IgD-negative memory B cell (primary cell): ENCODE results near the gene TRUB2. TPM values are rescaled to one million over a fixed set of nuclear protein-coding genes. Genes with fewer than 3 reads are reported as not detected.
A peak's percentile ranks its signal among the peaks of the same experiment; 100 is the strongest.

ENCODE experiments used
- H3K27ac Mint-ChIP-seq, 3 donors: one replicate each; pipeline ENCODE4 v1.8.0; 2020 to 2022; ENCODE audit warnings: mild to moderate bottlenecking in 3 of 3, mixed read lengths in 3 of 3, moderate library complexity in 1 of 3
- H3K27me3 Mint-ChIP-seq: one replicate; pipeline ENCODE4 v1.8.0; 2021; ENCODE audit warnings: mixed read lengths
- H3K36me3 Mint-ChIP-seq: one replicate; pipeline ENCODE4 v1.8.0; 2020; ENCODE audit warnings: mild to moderate bottlenecking, mixed read lengths
- H3K4me1 Mint-ChIP-seq, 3 donors: one replicate each; pipeline ENCODE4 v1.8.0; 2020 to 2022; ENCODE audit warnings: mixed read lengths in 3 of 3, mild to moderate bottlenecking in 1 of 3
- H3K4me3 Mint-ChIP-seq, 4 donors: one replicate each; pipeline ENCODE4 v1.8.0; 2020 to 2022; ENCODE audit warnings: mild to moderate bottlenecking in 4 of 4, mixed read lengths in 4 of 4, moderate library complexity in 3 of 4
- H3K9me3 Mint-ChIP-seq, 3 donors: one replicate each; pipeline ENCODE4 v1.8.0; 2020 to 2021; ENCODE audit warnings: mixed read lengths in 3 of 3, mild to moderate bottlenecking in 1 of 3
- polyA plus RNA-seq: library from polyadenylated mRNA; unstranded; fragments of 300-500 nt; fragmentation: Illumina TruSeq; gene quantifications from one replicate; pipeline ENCODE4 v1.2.3, GENCODE V29; 2021

Gene TRUB2, protein sequence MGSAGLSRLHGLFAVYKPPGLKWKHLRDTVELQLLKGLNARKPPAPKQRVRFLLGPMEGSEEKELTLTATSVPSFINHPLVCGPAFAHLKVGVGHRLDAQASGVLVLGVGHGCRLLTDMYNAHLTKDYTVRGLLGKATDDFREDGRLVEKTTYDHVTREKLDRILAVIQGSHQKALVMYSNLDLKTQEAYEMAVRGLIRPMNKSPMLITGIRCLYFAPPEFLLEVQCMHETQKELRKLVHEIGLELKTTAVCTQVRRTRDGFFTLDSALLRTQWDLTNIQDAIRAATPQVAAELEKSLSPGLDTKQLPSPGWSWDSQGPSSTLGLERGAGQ
- 27.6 TPM for polyA plus RNA-seq

DNA sequence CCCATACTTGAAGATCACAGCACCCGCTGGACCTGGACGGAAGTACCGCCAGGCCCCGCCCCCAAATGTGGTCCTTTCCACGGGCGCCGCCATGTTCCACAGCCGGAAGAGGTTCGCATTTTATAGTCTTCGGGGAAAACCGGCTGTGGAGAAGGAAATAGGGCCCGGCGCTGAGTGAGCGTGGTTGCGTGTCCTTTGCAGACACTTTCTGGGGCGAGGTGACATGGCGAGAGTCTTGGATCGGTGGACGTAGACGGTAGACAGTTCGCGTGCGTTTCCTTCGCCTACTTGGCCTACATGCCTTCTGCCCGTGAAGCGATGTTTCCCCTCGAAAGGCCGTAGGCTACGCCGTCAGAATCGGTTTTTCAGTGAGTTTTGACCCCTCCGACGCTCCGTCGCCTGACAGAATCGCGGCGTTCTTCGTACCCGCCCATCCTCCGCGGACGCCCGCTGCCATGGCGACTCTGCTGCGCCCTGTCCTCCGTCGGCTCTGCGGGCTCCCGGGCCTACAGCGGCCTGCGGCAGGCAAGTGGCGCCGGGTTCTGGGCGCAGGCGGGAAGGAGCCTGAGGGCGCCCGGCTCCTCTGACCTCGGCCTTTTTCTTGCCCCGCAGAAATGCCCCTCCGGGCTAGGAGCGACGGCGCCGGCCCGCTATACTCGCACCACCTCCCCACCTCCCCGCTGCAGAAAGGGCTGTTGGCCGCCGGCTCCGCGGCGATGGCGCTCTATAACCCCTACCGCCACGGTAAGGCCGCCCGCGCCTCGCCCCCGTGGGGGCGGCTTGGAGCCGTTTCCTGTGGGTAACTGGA is at the start of gene TRUB2, which contains the start of gene COQ4:
Gene TRUB2, minus strand, starts transcription at position 44 of the 808 bp plus-strand sequence. Its CDS starts 39 bp downstream, at position 5.
Gene COQ4, plus strand, starts transcription at position 436 of the 808 bp plus-strand sequence. Its CDS starts 20 bp downstream, at position 456.
- peaks cover 7 to 20% (median 7%) of the 10 kb centered on the region in 3 donors for H3K4me1 Mint-ChIP-seq
- H3K9me3 Mint-ChIP-seq = no peaks in the 10 kb centered on the region
- peak within 1 kb of the TSS; percentile 94 to 100 (median 95) for H3K27ac Mint-ChIP-seq
- H3K4me3 Mint-ChIP-seq = peak within 1 kb of the TSS; percentile 95 to 99 (median 98)
- H3K36me3 Mint-ChIP-seq = peaks cover 6% of the 10 kb centered on the region
- no peaks in the 10 kb centered on the region for H3K27me3 Mint-ChIP-seq

DNA sequence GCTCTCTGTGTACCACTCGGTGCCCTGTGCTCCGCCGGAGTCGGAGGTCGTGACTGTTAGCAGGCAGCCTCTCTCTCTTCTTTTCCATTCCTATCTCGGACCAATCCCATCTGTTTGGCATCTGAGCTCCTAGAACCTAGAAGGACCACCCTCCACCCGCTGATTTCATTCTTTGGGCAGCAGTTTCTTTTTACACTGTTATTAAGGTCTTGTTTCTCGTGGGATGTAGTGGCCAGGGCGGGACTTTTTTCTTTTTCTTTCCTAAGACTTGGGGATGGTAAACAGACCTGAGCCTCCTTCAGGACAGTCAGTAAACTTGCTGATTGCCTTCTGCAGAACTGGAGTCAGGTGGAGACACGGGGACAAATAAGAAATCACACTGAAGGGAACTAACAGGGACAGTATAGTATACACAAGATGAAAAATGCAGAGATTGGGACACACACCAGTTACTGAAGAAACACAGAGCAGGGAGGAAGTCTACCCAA is 49.4 kb upstream of the TRUB2 start:
- peak overlapping the region; percentile 94 to 98 (median 96) for H3K4me3 Mint-ChIP-seq
- H3K9me3 Mint-ChIP-seq = no peaks in the 10 kb centered on the region
- no peaks in the 10 kb centered on the region for H3K36me3 Mint-ChIP-seq
- peaks cover 6% of the 10 kb centered on the region for H3K27me3 Mint-ChIP-seq
- peak overlapping the region; percentile 93 to 98 (median 94) for H3K27ac Mint-ChIP-seq
- H3K4me1 Mint-ChIP-seq = peaks cover 12 to 23% (median 20%) of the 10 kb centered on the region in 3 donors

DNA sequence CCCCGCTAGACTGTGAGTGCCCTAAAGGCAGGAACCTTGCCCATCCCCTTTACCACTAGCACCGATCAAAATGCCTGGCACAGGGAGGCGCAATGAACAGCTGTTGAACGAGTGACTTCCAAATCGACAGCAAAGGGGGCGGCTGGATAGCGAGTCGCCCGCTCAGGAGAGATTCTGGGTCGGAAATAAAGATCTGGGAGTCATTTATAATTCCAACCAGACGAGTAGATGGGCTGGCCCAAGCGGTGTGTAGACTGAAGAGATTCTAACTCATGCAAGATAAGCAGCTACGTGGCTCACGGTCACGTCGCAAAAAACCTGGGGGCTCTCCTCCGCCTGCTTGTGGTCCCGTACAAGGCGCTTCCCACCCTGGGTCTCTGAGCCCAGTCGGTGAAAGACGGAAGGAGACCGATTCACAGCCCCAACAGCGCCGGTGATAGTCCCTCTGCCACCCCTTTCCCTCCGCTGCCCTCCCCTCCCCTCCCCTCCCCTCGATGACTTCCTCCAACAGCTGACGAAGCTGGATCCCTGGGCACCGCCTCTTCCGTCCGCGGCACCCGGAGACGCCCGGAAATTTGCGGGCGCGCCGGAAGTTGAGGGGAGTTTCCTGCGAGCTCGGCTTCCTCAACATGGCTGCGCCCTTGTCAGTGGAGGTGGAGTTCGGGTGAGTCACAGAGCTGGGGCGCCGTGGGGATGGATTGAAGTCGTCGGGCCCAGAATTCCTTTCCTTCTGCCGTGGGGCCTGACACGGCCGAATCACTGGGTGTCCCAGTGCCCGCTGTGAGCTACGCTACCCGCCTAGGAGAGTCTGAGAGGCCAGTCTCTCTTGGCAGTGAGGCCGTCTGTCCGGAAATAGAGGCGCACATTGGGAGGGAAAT is 48.7 kb upstream of the TRUB2 start, which contains the start of gene URM1:
Gene URM1, plus strand, starts transcription at position 623 of the 878 bp plus-strand sequence. Its CDS starts 7 bp downstream, at position 630.
- Mint-ChIP-seq H3K4me1 (peaks cover 12 to 23% (median 20%) of the 10 kb centered on the region in 3 donors), H3K27me3 (peaks cover 6% of the 10 kb centered on the region), H3K27ac (peak within 1 kb of the TSS; percentile 94 to 98 (median 97)), H3K9me3 (no peaks in the 10 kb centered on the region), H3K36me3 (no peaks in the 10 kb centered on the region), H3K4me3 (peak within 1 kb of the TSS; percentile 94 to 98 (median 96))

DNA sequence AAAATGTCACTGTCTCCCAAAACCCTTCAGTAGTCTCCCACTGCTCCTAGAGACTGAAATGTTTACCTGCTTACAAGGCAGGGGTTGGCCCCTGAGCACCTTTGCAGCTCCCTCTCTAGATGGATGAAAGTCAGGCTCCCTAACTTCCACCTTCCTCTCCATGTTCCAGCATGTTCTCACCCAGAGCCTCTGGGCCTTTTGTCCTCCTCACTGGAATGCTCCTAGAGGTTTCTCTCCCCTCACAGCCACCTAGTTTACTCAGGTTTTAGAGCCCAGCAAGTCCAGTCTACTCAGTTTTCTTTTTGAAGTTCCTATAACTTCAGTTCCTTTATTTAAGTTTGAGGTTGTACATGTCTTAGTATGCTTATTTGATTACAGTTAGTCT is 48.1 kb upstream of the TRUB2 start:
- Mint-ChIP-seq H3K4me3 (peak overlapping the region; percentile 94 to 98 (median 96)), H3K27me3 (peaks cover 6% of the 10 kb centered on the region), H3K27ac (peak overlapping the region; percentile 94 to 98 (median 97)), H3K36me3 (no peaks in the 10 kb centered on the region), H3K4me1 (peaks cover 12 to 24% (median 20%) of the 10 kb centered on the region in 3 donors), H3K9me3 (no peaks in the 10 kb centered on the region)

DNA sequence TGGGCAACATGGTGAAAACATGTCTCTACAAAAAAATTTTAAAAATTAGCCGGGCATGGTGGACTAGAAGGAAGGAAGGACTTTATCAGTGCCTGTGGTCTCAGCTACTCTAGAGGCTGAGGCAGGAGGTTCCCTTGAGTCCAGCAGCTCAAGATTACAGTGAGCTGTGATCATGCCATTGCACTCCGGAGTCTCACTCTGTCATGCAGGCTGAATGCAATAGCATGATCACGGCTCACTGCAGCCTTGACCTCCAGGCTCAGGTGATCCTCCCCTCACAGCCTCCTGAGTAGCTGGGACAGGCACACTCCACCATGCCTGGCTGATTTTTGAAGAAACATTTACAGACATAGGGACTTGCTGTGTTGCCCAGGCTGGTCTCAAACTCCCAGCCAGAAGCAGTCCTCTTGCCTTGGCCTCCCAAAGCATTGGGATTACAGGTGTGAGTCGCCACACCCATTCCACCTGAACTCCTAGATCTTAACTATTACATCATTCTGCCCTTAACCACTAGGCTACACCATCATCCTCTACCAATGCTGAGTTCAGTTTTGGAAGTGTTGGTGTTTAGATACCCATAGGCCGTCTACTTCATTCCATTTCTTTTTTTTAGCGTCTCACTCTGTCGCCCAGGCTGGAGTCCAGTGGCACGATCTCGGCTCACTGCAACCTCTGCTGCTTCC is 46.9 kb upstream of the TRUB2 start:
- Mint-ChIP-seq H3K4me3 (peak overlapping the region in 2 of 4 donors; percentile 34 to 45), H3K27ac (peak overlapping the region in 1 of 3 donors; percentile 10), H3K27me3 (peaks cover 6% of the 10 kb centered on the region), H3K9me3 (no peaks in the 10 kb centered on the region), H3K36me3 (no peaks in the 10 kb centered on the region), H3K4me1 (peaks cover 12 to 23% (median 20%) of the 10 kb centered on the region in 3 donors)

DNA sequence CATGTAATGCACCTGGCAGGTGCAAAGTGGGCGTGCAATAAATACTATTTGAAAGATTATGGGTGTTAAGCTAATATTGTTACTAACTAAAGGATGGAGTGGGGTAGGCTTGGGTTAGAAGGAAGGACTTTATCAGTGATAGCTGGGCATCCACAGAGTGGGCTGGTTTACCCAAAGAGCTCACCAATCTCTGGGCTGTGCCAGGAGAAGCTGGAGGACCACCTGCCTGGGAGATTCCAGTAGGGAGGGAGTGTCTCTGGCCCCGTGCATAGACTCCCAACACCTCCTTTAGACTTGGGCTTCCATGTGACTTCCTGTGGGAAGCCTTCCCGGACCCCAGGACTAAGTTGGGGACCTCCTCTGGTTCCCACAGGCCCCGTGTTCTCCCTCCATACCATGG is 43.3 kb upstream of the TRUB2 start:
- Mint-ChIP-seq H3K27me3 (peaks cover 6% of the 10 kb centered on the region), H3K27ac (no peak overlapping the region), H3K9me3 (no peaks in the 10 kb centered on the region), H3K36me3 (no peaks in the 10 kb centered on the region), H3K4me3 (peak overlapping the region in 1 of 4 donors; percentile 39), H3K4me1 (peaks cover 4 to 7% (median 5%) of the 10 kb centered on the region in 3 donors)

DNA sequence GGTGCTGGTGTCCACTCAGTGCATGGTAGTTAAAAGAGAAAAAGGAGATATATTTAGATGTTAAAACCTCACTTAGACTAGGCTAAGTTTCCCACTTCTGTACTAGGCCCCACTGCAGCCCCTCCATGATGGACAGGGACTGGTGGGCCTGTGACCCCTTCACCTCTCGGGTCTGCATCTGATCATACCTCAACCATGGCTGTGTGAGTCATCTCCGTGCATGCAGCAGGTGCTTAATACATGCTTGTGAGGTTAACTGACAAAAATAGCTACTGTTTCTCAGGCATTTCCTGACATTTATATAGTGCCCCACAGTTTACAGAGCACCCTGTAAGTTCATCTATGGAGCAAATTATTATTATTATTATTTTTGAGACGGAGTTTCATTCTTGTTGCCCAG is 40.5 kb upstream of the TRUB2 start:
- H3K27ac Mint-ChIP-seq = no peak overlapping the region
- H3K4me1 Mint-ChIP-seq = peaks cover 0 to 4% (median 2%) of the 10 kb centered on the region in 3 donors
- H3K4me3 Mint-ChIP-seq = peak overlapping the region in 2 of 4 donors; percentile 8 to 38
- no peaks in the 10 kb centered on the region for H3K36me3 Mint-ChIP-seq
- H3K27me3 Mint-ChIP-seq = peaks cover 4% of the 10 kb centered on the region
- no peaks in the 10 kb centered on the region for H3K9me3 Mint-ChIP-seq

DNA sequence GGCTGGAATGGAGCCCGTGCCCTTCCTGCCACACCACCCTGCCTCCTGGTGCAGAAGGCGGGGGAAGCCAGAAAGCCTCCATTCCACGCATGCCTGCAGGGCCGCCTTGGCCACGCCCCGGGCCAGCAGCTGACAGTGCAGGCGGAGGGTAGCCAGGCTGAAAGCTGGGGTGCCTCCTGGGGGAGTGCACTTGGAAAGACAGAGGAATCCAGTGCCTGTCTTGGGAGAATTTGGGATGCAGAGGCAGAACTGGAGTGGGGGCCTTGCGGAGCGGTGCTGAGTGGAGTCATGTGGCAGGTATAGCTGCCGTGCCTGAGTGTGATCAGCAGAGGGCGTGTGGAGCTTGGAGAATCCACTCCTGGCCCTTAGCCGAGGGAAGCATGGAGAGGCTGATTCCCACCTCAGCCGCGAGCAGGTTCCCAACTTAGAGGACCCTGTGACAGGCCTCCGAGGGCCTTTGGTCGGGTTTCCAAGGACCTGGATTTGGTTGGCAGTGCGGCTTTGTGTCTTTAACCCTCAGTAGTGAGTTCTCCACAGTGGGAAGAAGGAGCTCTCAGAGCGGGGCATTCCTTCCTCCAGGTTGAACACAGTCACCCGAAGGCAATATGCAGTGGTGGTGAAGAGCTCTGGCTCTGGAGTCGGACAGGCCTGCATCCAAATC is 39.9 kb upstream of the TRUB2 start:
- peaks cover 0 to 4% (median 2%) of the 10 kb centered on the region in 3 donors for H3K4me1 Mint-ChIP-seq
- peak overlapping the region; percentile 62 to 91 (median 74) for H3K4me3 Mint-ChIP-seq
- H3K27me3 Mint-ChIP-seq = peaks cover 3% of the 10 kb centered on the region
- H3K27ac Mint-ChIP-seq = no peak overlapping the region
- H3K9me3 Mint-ChIP-seq = no peaks in the 10 kb centered on the region
- peaks cover 2% of the 10 kb centered on the region for H3K36me3 Mint-ChIP-seq

DNA sequence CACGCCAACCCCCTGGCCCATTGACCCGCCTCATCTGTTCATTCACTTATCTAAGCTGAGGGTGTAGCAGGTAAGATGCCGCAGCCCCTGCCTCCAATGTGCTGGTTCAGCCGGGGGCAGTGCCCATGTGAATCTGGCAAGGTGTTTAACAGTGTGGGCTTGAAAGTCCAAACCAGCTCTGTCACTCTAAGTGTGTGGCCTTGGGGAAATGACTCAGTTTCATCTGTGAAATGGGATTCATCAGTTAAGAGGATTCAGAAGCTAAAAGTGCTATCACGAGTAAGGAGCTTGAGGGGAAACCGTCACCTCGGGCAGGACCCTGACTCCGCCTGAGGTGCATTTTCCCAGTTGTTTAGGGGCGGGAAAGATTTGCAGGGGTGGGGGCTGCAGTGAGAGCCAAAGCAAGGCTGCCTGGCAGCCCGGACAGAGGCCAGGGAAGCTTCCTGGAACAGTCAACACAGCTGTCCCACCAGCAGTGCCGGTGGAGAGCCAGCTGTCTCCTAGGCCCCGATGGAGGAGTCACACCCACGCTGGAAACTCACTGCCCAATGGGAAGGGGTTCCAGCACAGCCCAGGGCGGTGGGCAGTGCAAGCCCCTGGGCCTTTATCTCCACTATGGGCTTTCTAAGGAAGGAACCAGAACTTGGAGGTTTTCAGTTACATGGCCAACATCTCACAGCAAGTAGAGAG is 39.2 kb upstream of the TRUB2 start:
- Mint-ChIP-seq H3K36me3 (peaks cover 2% of the 10 kb centered on the region), H3K4me3 (peak overlapping the region; percentile 9 to 91 (median 71)), H3K27ac (peak overlapping the region in 1 of 3 donors; percentile 73), H3K9me3 (no peaks in the 10 kb centered on the region), H3K4me1 (peaks cover 0 to 4% (median 2%) of the 10 kb centered on the region in 3 donors), H3K27me3 (no peaks in the 10 kb centered on the region)

DNA sequence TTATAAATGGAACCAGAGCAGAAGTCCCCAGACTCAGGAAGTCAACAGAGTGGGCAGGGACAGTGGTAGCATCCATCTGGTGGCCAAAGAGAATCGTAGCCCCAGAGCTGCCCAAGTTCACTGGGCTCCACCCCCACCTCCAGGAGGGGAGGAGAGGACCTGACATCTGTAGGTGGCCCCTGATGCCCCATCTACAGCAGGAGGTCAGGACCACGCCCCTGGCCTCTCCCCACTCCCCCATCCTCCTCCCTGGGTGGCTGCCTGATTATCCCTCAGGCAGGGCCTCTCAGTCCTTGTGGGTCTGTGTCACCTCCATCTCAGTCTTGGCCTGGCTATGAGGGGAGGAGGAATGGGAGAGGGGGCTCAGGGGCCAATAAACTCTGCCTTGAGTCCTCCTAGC is 38.6 kb upstream of the TRUB2 start:
- H3K9me3 Mint-ChIP-seq = no peaks in the 10 kb centered on the region
- peaks cover 0 to 4% (median 2%) of the 10 kb centered on the region in 3 donors for H3K4me1 Mint-ChIP-seq
- no peak overlapping the region for H3K27ac Mint-ChIP-seq
- no peak overlapping the region for H3K4me3 Mint-ChIP-seq
- H3K27me3 Mint-ChIP-seq = no peaks in the 10 kb centered on the region
- H3K36me3 Mint-ChIP-seq = peaks cover 6% of the 10 kb centered on the region

DNA sequence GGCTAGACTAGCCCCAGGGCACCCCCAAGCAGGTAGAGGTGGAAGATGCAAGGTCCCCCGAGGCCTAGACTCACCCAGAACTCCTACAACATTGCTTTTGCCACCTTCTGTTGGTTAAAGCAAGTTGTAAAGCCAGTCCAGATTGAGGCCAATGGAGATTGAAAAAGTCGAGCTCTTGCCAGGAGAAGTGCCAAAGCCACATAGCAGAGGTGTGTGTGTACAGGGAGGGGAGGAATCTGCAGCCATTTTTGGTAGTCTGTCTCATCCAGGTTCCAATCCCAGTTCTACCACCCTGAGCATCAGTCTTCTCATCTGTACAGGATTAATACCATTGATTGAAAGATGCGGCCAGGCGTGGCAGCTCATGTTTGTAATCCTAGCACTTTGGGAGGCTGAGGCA is 36.6 kb upstream of the TRUB2 start:
- Mint-ChIP-seq H3K27me3 (no peaks in the 10 kb centered on the region), H3K27ac (peak overlapping the region in 1 of 3 donors; percentile 35), H3K36me3 (peaks cover 8% of the 10 kb centered on the region), H3K4me1 (peaks cover 0 to 4% (median 0%) of the 10 kb centered on the region in 3 donors), H3K9me3 (no peaks in the 10 kb centered on the region), H3K4me3 (no peak overlapping the region)

DNA sequence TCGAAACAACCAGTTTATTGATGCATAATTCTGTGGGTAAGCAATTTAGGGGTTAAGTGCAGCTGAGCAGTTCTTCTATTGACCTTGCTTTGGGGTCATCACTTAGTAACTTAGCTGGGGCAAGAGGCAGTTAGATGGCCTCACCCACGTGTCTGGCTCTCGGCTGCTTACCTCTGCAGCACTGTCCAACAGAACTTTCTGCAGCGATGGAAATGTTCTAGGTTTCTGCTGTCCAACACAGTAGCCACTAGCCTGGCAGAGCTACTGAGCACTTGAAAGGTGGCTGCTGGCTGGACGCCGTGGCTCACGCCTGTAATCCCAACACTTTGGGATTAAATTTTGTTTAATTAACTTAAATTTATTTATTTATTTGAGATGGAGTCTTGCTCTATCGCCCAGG is 35.8 kb upstream of the TRUB2 start:
- Mint-ChIP-seq H3K4me3 (no peak overlapping the region), H3K27me3 (no peaks in the 10 kb centered on the region), H3K27ac (no peak overlapping the region), H3K4me1 (peaks cover 0 to 4% (median 0%) of the 10 kb centered on the region in 3 donors), H3K36me3 (peaks cover 8% of the 10 kb centered on the region), H3K9me3 (no peaks in the 10 kb centered on the region)

DNA sequence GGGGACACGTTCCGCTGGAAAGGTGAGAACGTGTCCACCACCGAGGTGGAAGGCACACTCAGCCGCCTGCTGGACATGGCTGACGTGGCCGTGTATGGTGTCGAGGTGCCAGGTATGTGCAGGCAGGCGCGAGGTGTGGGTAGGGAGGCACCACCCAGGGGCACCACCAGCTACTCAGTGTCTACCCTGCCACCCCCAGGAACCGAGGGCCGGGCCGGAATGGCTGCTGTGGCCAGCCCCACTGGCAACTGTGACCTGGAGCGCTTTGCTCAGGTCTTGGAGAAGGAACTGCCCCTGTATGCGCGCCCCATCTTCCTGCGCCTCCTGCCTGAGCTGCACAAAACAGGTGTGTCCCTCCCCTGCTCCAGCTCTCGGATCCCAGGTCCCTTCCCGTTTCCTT is 33.2 kb upstream of the TRUB2 start:
- H3K4me3 Mint-ChIP-seq = no peak overlapping the region
- no peak overlapping the region for H3K27ac Mint-ChIP-seq
- H3K9me3 Mint-ChIP-seq = no peaks in the 10 kb centered on the region
- H3K4me1 Mint-ChIP-seq = no peaks in the 10 kb centered on the region
- no peaks in the 10 kb centered on the region for H3K27me3 Mint-ChIP-seq
- peaks cover 8% of the 10 kb centered on the region for H3K36me3 Mint-ChIP-seq
